ENCODE data around the gene DHX15. TPM values are rescaled to one million over a fixed set of nuclear protein-coding genes. Genes with fewer than 3 reads are reported as not detected.
A peak's percentile ranks its signal among the peaks of the same experiment; 100 is the strongest.

DHX15 gene
- total and polyA plus RNA-seq, 9 of the 15 experiments (the other 6 are each of a cell fraction or from before 2014, with no cell fraction given), result 165 to 287 (median 208) TPM

DNA sequence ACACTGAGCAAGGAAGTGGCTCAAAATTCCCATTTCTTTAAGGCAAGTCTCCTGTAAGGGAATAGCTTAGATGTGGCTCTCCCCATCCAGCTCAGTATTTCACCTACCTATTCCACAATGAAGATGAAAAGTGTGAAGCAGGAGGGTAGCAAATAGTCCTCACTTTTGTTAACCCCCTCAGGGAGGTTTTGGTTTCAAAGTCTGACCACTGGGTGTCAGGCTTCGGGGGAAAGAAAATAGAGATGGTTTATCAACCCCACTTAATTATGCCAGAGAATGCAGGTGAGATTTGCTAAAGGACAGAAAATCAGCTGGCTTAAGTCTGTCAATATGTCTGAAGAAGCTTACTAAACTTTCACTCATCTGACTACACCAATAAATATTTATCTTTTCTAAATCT, 69.5 kb downstream of the DHX15 start (continued):
- TF ChIP-seq, protein P1, sequence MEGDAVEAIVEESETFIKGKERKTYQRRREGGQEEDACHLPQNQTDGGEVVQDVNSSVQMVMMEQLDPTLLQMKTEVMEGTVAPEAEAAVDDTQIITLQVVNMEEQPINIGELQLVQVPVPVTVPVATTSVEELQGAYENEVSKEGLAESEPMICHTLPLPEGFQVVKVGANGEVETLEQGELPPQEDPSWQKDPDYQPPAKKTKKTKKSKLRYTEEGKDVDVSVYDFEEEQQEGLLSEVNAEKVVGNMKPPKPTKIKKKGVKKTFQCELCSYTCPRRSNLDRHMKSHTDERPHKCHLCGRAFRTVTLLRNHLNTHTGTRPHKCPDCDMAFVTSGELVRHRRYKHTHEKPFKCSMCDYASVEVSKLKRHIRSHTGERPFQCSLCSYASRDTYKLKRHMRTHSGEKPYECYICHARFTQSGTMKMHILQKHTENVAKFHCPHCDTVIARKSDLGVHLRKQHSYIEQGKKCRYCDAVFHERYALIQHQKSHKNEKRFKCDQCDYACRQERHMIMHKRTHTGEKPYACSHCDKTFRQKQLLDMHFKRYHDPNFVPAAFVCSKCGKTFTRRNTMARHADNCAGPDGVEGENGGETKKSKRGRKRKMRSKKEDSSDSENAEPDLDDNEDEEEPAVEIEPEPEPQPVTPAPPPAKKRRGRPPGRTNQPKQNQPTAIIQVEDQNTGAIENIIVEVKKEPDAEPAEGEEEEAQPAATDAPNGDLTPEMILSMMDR (IDR thresholded peaks at IDR 0.05 in 2 of 3, conservative IDR thresholded peaks at IDR 0.05 in 1 of 3; ENCODE audit: insufficient read depth in 2 of 3, low read depth in 1 of 3, low read length in 3 of 3), result peak in 2 of 3 experiments; percentile 24 to 28; a peak in 4 of 6 replicates
- TF ChIP-seq, protein P2, sequence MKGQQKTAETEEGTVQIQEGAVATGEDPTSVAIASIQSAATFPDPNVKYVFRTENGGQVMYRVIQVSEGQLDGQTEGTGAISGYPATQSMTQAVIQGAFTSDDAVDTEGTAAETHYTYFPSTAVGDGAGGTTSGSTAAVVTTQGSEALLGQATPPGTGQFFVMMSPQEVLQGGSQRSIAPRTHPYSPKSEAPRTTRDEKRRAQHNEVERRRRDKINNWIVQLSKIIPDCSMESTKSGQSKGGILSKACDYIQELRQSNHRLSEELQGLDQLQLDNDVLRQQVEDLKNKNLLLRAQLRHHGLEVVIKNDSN (CRISPR knock-in tag; IDR thresholded peaks at IDR 0.05), result no peak

DNA sequence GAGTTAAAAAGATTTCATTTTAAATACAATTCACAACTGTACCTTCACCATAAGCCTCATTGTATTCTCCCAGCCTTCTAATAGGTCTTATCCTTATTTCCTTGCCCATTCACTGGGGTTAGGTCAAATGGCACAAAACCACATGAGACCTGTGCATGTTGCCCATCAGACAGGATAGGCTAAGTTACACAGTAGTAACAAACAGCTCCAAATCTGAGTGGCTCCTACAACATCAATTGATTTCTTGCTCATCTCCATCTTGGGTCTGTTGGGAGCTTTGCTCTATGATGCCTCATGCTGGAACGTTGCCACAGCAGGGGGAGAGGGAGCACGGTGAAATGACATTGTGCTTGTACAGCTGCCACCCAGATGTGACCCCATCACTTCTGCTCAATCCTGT, 70.6 kb downstream of the DHX15 start:
- Histone ChIP-seq H3K4me1 (replicated peaks in 1 of 2; ENCODE audit: control insufficient read depth in 2 of 2, insufficient read depth in 2 of 2, low read length in 2 of 2) (no peaks in the 10 kb centered on the region), H3K4me3 (no peak overlapping the region), H3K9me3 (replicated peaks; ENCODE audit: control insufficient read depth, insufficient read depth, low read depth, low read length) (no peaks in the 10 kb centered on the region), H4K20me1 (replicated peaks; ENCODE audit: control insufficient read depth, insufficient read depth, low read length) (no peaks in the 10 kb centered on the region), H3K9ac (ENCODE audit: insufficient read depth in 1 of 2, low read depth in 2 of 2, low read length in 2 of 2) (no peak overlapping the region), H3K4me2 (ENCODE audit: insufficient read depth, low read length) (no peak overlapping the region), H3K9me1 (ENCODE audit: control insufficient read depth, insufficient read depth, low read length) (no peaks in the 10 kb centered on the region), H3K79me2 (ENCODE audit: control insufficient read depth, insufficient read depth, low read length) (no peaks in the 10 kb centered on the region), H2AFZ (ENCODE audit: low read depth, low read length) (no peak overlapping the region), H3K36me3 (ENCODE audit: control insufficient read depth, insufficient read depth, low read length) (peaks cover 35% of the 10 kb centered on the region; the same call in 2 of the 3 replicates), H3K27me3 (ENCODE audit: control insufficient read depth in 2 of 2, insufficient read depth in 2 of 2, low read length in 2 of 2) (no peaks in the 10 kb centered on the region), H3K27ac (ENCODE audit: extremely low read depth, low read depth, low read length) (no peak overlapping the region)
- intact Hi-C loops (cut with micrococcal nuclease), result no loop called here
- CTCF ChIA-PET (ENCODE audit: low intra/inter-chr PET ratio), result no interaction called here
- FAIRE-seq (no peak), ATAC-seq (peak; percentile 14; the same call in 2 of the 3 replicates), DNase-seq (ENCODE audit: extremely low read depth in 1 of 4, low spot score in 3 of 4) (no peak)
- in situ Hi-C loops (cut with MboI), result no loop called here
- POLR2A ChIA-PET, result interaction anchor here (1.4 kb wide), 1 partner anchor 70 kb away, joined by 3 read pairs; the partner anchor contains the start of gene DHX15
- WGBS (ENCODE audit: insufficient coverage, low coverage, missing lambda C conversion rate), result 56% methylated on average over 2 of the region's 2 CpGs
- BruUV-seq (replicated peaks), result no TSS peak
- no peak for TF ChIP-seq STAT5B (CRISPR knock-in tag; IDR thresholded peaks at IDR 0.05)
- peak; percentile 88 for TF ChIP-seq ZNF12 (CRISPR knock-in tag; IDR thresholded peaks at IDR 0.05)

All from K562 (cell line).